Epithelial cell of esophagus (primary cell): ENCODE measurements around the gene PPP2R5A.
"Not testable (repeated sequence)": the region's sequence is repeated elsewhere in the genome, so short reads cannot be mapped to it uniquely, and the experiment has no call there.

Experiments
- DNase-seq: peaks from one replicate; pipeline ENCODE4 v3.0.0; 2010; ENCODE audit warnings: low read depth
- H3K4me3 ChIP-seq: 2 replicates; pipeline ENCODE4 v1.5.1; 2011; ENCODE audit warnings: mild to moderate bottlenecking, low read length, control low read depth
- CTCF ChIP-seq: IDR thresholded peaks from 2 replicates; pipeline ENCODE4 v1.5.1; 2011; ENCODE audit warnings: low read depth, mild to moderate bottlenecking, low read length, control low read depth, inconsistent platforms; ENCODE audit not compliant: insufficient read depth; ENCODE audit errors: missing control alignments

PPP2R5A gene

GRCh38 chr1:212283741-212284140 is 1.5 kb upstream of the PPP2R5A start:
- no peak for DNase-seq
- peak overlapping the region; percentile 87 for H3K4me3 ChIP-seq
- TF ChIP-seq CTCF = no peak

- DNase-seq = no peak
- no peak for TF ChIP-seq CTCF
- peak overlapping the region; percentile 87 for H3K4me3 ChIP-seq
These were observed 872 bp upstream of the PPP2R5A start for GRCh38 chr1:212284332-212284743.

- no peak for TF ChIP-seq CTCF
- peak; percentile 68 for DNase-seq
- H3K4me3 ChIP-seq = peak overlapping the region; percentile 76
These were observed 710 bp downstream of the PPP2R5A start for GRCh38 chr1:212285685-212286555.

GRCh38 chr1:212286556-212287131 is 1.4 kb downstream of the PPP2R5A start:
- peak; percentile 11 for DNase-seq
- peak overlapping the region; percentile 76 for H3K4me3 ChIP-seq
- no peak for TF ChIP-seq CTCF

- peak overlapping the region; percentile 76 for H3K4me3 ChIP-seq
- no peak for DNase-seq
- TF ChIP-seq CTCF = no peak
These were observed 2.2 kb downstream of the PPP2R5A start for GRCh38 chr1:212287261-212287895.

- not testable (repeated sequence) for DNase-seq, H3K4me3 ChIP-seq
These were observed 2.8 kb downstream of the PPP2R5A start for GRCh38 chr1:212287995-212288394.

GRCh38 chr1:212288615-212289014 is 3.4 kb downstream of the PPP2R5A start:
- peak; percentile 30 for DNase-seq
- no peak overlapping the region for H3K4me3 ChIP-seq
- TF ChIP-seq CTCF = no peak
